RWPE1 (cell line): ENCODE data around the gene UBN2.

ENCODE experiments used
- CTCF ChIA-PET: fragments of 350-600 bp; sonication (Branson Sonifier 250); formaldehyde crosslinking; extraction: SDS; loops from one replicate; lab custom pipeline; 2021; lab: Yijun Ruan, JAX
- POLR2A ChIA-PET: fragments of 400-600 bp; formaldehyde crosslinking; extraction: SDS; loops from one replicate; lab custom pipeline; 2020; ENCODE audit warnings: antibody characterized with exemption; ENCODE audit not compliant: low non-redundant PET; lab: Yijun Ruan, JAX
- DNase-seq: peaks from one replicate; pipeline ENCODE4 v3.0.0; 2012; ENCODE audit warnings: low spot score
- H3K27ac ChIP-seq: fragments of 450-650 bp; 2 replicates; pipeline ENCODE4 v1.5.1; 2017
- CTCF ChIP-seq: fragments of 450-650 bp; conservative IDR thresholded peaks from 2 replicates; pipeline ENCODE4 v1.5.1; 2017; ENCODE audit warnings: low read depth, mild to moderate bottlenecking

UBN2 gene

GRCh38 chr7:139231513-139232376 is 708 bp downstream of the UBN2 start:
- peak; percentile 11 for DNase-seq
- TF ChIP-seq CTCF = no peak
- POLR2A ChIA-PET = no interaction called here
- CTCF ChIA-PET = no interaction called here
- peak overlapping the region; percentile 88 for H3K27ac ChIP-seq

GRCh38 chr7:139232377-139232717 is 1.3 kb downstream of the UBN2 start:
- TF ChIP-seq CTCF = no peak
- H3K27ac ChIP-seq = peak overlapping the region; percentile 88
- ChIA-PET CTCF (no interaction called here), POLR2A (no interaction called here)
- peak; percentile 21 for DNase-seq

- CTCF ChIA-PET = no interaction called here
- DNase-seq = peak; percentile 57
- H3K27ac ChIP-seq = no peak overlapping the region
- POLR2A ChIA-PET = no interaction called here
- TF ChIP-seq CTCF = no peak
Observed at GRCh38 chr7:139232904-139233303, 1.9 kb downstream of the UBN2 start.

GRCh38 chr7:139241258-139241657 is 10.2 kb downstream of the UBN2 start:
- DNase-seq = no peak
- no peak for TF ChIP-seq CTCF
- H3K27ac ChIP-seq = no peak overlapping the region
- ChIA-PET CTCF (no interaction called here), POLR2A (no interaction called here)

GRCh38 chr7:139242741-139243281 is 11.8 kb downstream of the UBN2 start:
- ChIA-PET CTCF (no interaction called here), POLR2A (no interaction called here)
- DNase-seq = peak; percentile 54
- H3K27ac ChIP-seq = no peak overlapping the region
- TF ChIP-seq CTCF = no peak

GRCh38 chr7:139245401-139245800 is 14.4 kb downstream of the UBN2 start:
- TF ChIP-seq CTCF = no peak
- ChIA-PET CTCF (no interaction called here), POLR2A (no interaction called here)
- DNase-seq = no peak
- no peak overlapping the region for H3K27ac ChIP-seq
